Upper lobe of left lung (tissue), 6 donors: ENCODE results near the gene KBTBD4. TPM values are rescaled to one million over a fixed set of nuclear protein-coding genes. Genes with fewer than 3 reads are reported as not detected.

ENCODE experiments used
- ATAC-seq, 2 donors: fragments of 200-7000 bp; cut with Tn5 transposase; one replicate each; pipeline ENCODE4 v1.9.1; 2022; ENCODE audit warnings: mild to moderate bottlenecking in 2 of 2, moderate library complexity in 2 of 2; ENCODE audit not compliant: low FRiP score in 2 of 2
- DNase-seq, 2 donors: peaks; one replicate each; pipeline ENCODE4 v3.0.0-alpha.2; 2019 to 2020
- H3K27ac ChIP-seq, 4 donors: fragments of 200-600 bp; sonication (generic); one replicate each; pipeline ENCODE4 v1.5.1; 2016 to 2019
- H3K27me3 ChIP-seq, 4 donors: fragments of 200-600 bp; sonication (generic); one replicate each; pipeline ENCODE4 v1.5.1; 2017 to 2019
- H3K36me3 ChIP-seq, 4 donors: fragments of 200-600 bp; sonication (generic); one replicate each; pipeline ENCODE4 v1.5.1; 2016 to 2019
- H3K4me1 ChIP-seq, 4 donors: fragments of 200-600 bp; sonication (generic); one replicate each; pipeline ENCODE4 v1.5.1; 2018 to 2019
- H3K4me3 ChIP-seq, 4 donors: fragments of 200-600 bp; sonication (generic); one replicate each; pipeline ENCODE4 v1.5.1; 2017 to 2019; ENCODE audit warnings: mild to moderate bottlenecking in 2 of 4, moderate library complexity in 1 of 4
- H3K9me3 ChIP-seq, 4 donors: fragments of 200-600 bp; sonication (generic); one replicate each; pipeline ENCODE4 v1.5.1; 2018 to 2019
- CTCF ChIP-seq, 6 experiments: fragments of 450-650 bp in 4 of 6; fragments of 200-600 bp in 2 of 6; sonication (generic) in 2 of 6; IDR thresholded peaks; one replicate each; pipeline ENCODE4 v1.5.1; 2016 to 2019; ENCODE audit warnings: antibody characterized with exemption in 6 of 6
- EP300 ChIP-seq, 4 donors: sonication (generic); formaldehyde crosslinking; IDR thresholded peaks; one replicate each; pipeline ENCODE4 v1.5.1; 2017; ENCODE audit warnings: antibody characterized with exemption in 4 of 4, control low read depth in 2 of 4
- POLR2A ChIP-seq, 4 donors: fragments of 450-650 bp; IDR thresholded peaks; one replicate each; pipeline ENCODE4 v1.5.1; 2016 to 2017; ENCODE audit warnings: antibody characterized with exemption in 4 of 4, mild to moderate bottlenecking in 2 of 4
- POLR2AphosphoS5 ChIP-seq, 2 donors: sonication (generic); formaldehyde crosslinking; IDR thresholded peaks; one replicate each; pipeline ENCODE4 v1.5.1; 2017; ENCODE audit warnings: antibody characterized with exemption in 2 of 2
- WGBS, 2 donors: methylation state at CpG; one replicate each; pipeline ENCODE4 v1.1.5; 2017 to 2018; 5-methylcytosine and 5-hydroxymethylcytosine counted together
- total RNA-seq, 6 donors: library from RNA; depleted of rRNA in 4 of 6; stranded (reverse); fragments of >200 nt in 4 of 6; gene quantifications; one replicate each; pipeline versions ENCODE4 v1.1.0 to v1.2.1, GENCODE V29; 2016 to 2021
- donor health status: DM: no; HTN: no; CAD: no; lungs with moderate emphysema.
- donor health status: DM: no; HTN: yes; CAD: no; lungs with severe emphysema.

KBTBD4 gene
- total RNA-seq, 6 donors from 2014 or later: 3.1 to 22.2 (median 17.4) TPM

GRCh38 chr11:47553406-47553743, 25.4 kb downstream of the KBTBD4 start:
- no peaks in the 10 kb centered on the region for H3K9me3 ChIP-seq
- 22 to 24% methylated on average over 6 to 8 of the region's 9 CpGs for WGBS, 2 donors
- H3K4me3 ChIP-seq: peak overlapping the region in 3 of 4 donors; percentile 59 to 97 (median 88)
- H3K27ac ChIP-seq: peak overlapping the region; percentile 91 to 95 (median 95)
- DNase-seq (no peak), ATAC-seq (peak; percentile 27 to 66)
- H3K36me3 ChIP-seq: no peaks in the 10 kb centered on the region
- TF ChIP-seq CTCF (IDR thresholded peaks at IDR 0.05) (no peak), POLR2AphosphoS5 (IDR thresholded peaks at IDR 0.05) (no peak), POLR2A (IDR thresholded peaks at IDR 0.05) (no peak), EP300 (IDR thresholded peaks at IDR 0.05) (no peak)
- peaks cover 23 to 45% (median 28%) of the 10 kb centered on the region in 4 donors for H3K4me1 ChIP-seq
- no peaks in the 10 kb centered on the region for H3K27me3 ChIP-seq

GRCh38 chr11:47552566-47553405, 26.0 kb downstream of the KBTBD4 start, which contains the start of gene CELF1:
Gene CELF1, minus strand, starts transcription at chr11:47553132. Its CDS starts 53,609 bp downstream, at chr11:47499523.
- Histone ChIP-seq H3K36me3 (no peaks in the 10 kb centered on the region), H3K27ac (peak within 1 kb of the TSS; percentile 91 to 95 (median 95)), H3K4me1 (peaks cover 29 to 51% (median 33%) of the 10 kb centered on the region in 4 donors), H3K27me3 (no peaks in the 10 kb centered on the region), H3K9me3 (no peaks in the 10 kb centered on the region), H3K4me3 (peak within 1 kb of the TSS; percentile 59 to 97 (median 92))
- ATAC-seq (peak; percentile 99), DNase-seq (peak; percentile 93 to 97)
- WGBS, 2 donors: 0% methylated on average over 27 to 72 of the region's 89 CpGs
- TF ChIP-seq POLR2A (IDR thresholded peaks at IDR 0.05): peak in 2 of 4 donors; percentile 62 to 84
- peak; percentile 89 to 91 for TF ChIP-seq POLR2AphosphoS5 (IDR thresholded peaks at IDR 0.05)
- peak in 1 of 4 donors; percentile 20 for TF ChIP-seq EP300 (IDR thresholded peaks at IDR 0.05)
- TF ChIP-seq CTCF (IDR thresholded peaks at IDR 0.05): peak; percentile 97 to 98 (median 98)

GRCh38 chr11:47552056-47552565, 26.7 kb downstream of the KBTBD4 start:
- Histone ChIP-seq H3K9me3 (no peaks in the 10 kb centered on the region), H3K4me1 (peaks cover 36 to 58% (median 40%) of the 10 kb centered on the region in 4 donors), H3K36me3 (no peaks in the 10 kb centered on the region), H3K4me3 (peak overlapping the region; percentile 59 to 97 (median 92)), H3K27me3 (no peaks in the 10 kb centered on the region), H3K27ac (peak overlapping the region; percentile 91 to 95 (median 95))
- no peak for TF ChIP-seq CTCF (IDR thresholded peaks at IDR 0.05)
- TF ChIP-seq POLR2AphosphoS5 (IDR thresholded peaks at IDR 0.05): no peak
- TF ChIP-seq POLR2A (IDR thresholded peaks at IDR 0.05): no peak
- TF ChIP-seq EP300 (IDR thresholded peaks at IDR 0.05): no peak
- peak in 1 of 2 donors; percentile 34 for DNase-seq
- ATAC-seq: peak; percentile 36 to 48
- WGBS, 2 donors: 2 to 9% methylated on average over 10 to 22 of the region's 22 CpGs

- Histone ChIP-seq H3K9me3 (no peaks in the 10 kb centered on the region), H3K36me3 (no peaks in the 10 kb centered on the region), H3K27me3 (no peaks in the 10 kb centered on the region), H3K4me3 (peak overlapping the region in 2 of 4 donors; percentile 88 to 97), H3K4me1 (peaks cover 36 to 59% (median 41%) of the 10 kb centered on the region in 4 donors), H3K27ac (peak overlapping the region; percentile 39 to 95 (median 93))
- no peak for DNase-seq
- TF ChIP-seq CTCF (IDR thresholded peaks at IDR 0.05) (peak in 1 of 6 experiments; percentile 18), POLR2A (IDR thresholded peaks at IDR 0.05) (no peak)
- no peak for ATAC-seq
Measured at GRCh38 chr11:47551086-47551485, 27.7 kb downstream of the KBTBD4 start.
